Testis (tissue), 3 donors: Measurements from ENCODE around the gene TMEM120B. TPM values are rescaled to one million over a fixed set of nuclear protein-coding genes. Genes with fewer than 3 reads are reported as not detected.

ENCODE experiments used
- DNase-seq: peaks from one replicate; pipeline ENCODE4 v3.0.0-alpha.2; 2019
- H3K27ac ChIP-seq, 2 donors: fragments of 200-600 bp; sonication (generic); one replicate each; pipeline ENCODE4 v1.5.1; 2019
- H3K27me3 ChIP-seq: fragments of 200-600 bp; sonication (generic); one replicate; pipeline ENCODE4 v1.5.1; 2019
- H3K36me3 ChIP-seq: fragments of 200-600 bp; sonication (generic); one replicate; pipeline ENCODE4 v1.5.1; 2017; ENCODE audit warnings: low read depth; ENCODE audit errors: missing control alignments
- H3K4me1 ChIP-seq: fragments of 200-600 bp; sonication (generic); one replicate; pipeline ENCODE4 v1.5.1; 2019
- H3K4me3 ChIP-seq, 2 donors: fragments of 200-600 bp; sonication (generic); one replicate each; pipeline ENCODE4 v1.5.1; 2017 to 2019
- H3K9me3 ChIP-seq: fragments of 200-600 bp; sonication (generic); one replicate; pipeline ENCODE4 v1.5.1; 2017
- POLR2A ChIP-seq: fragments of 450-650 bp; IDR thresholded peaks from one replicate; pipeline ENCODE4 v1.6.1; 2017; ENCODE audit warnings: antibody characterized with exemption, mild to moderate bottlenecking, moderate library complexity
- WGBS, 2 donors: methylation state at CpG; one replicate each; pipeline ENCODE4 v1.1.5; 2018; 5-methylcytosine and 5-hydroxymethylcytosine counted together
- intact Hi-C: fragments of 100-400 bp; cut with DNase I; formaldehyde crosslinking; loops from one replicate; pipeline ENCODE4 v1.15.1; 2023; ENCODE audit warnings: low total_unique reads
- polyA plus RNA-seq: library from polyadenylated mRNA; stranded (reverse); fragments of 350-450 nt; fragmentation: Illumina TruSeq; extraction: RNeasy Lipid Tissue Mini Kit (QIAGEN cat#74804); gene quantifications from one replicate; pipeline ENCODE4 v1.2.3, GENCODE V29; 2014; ENCODE audit warnings: low read depth, low replicate concordance; ENCODE audit not compliant: insufficient read depth
- total RNA-seq, 2 donors: library from RNA; depleted of rRNA; stranded (reverse); fragments of >200 nt; gene quantifications; one replicate each; pipeline ENCODE4 v1.2.3, GENCODE V29; 2016
- TF ChIP-seq, protein P1 (sequence below), 3 experiments: fragments of 450-650 bp in 2 of 3; fragments of 200-600 bp in 1 of 3; sonication (generic) in 1 of 3; IDR thresholded peaks; one replicate each; pipeline ENCODE4 v1.5.1; 2016 to 2019; ENCODE audit warnings: antibody characterized with exemption in 3 of 3, mild to moderate bottlenecking in 2 of 3, moderate library complexity in 1 of 3

Gene TMEM120B
- total and polyA plus RNA-seq, 3 donors from 2014 or later: 4.9 to 17.2 (median 16.9) TPM

GRCh38 chr12:121830134-121830533 lies 117.6 kb downstream of the TMEM120B start:
- intact Hi-C loops: no loop called here
- no peak for TF ChIP-seq POLR2A
- TF ChIP-seq, protein P1, sequence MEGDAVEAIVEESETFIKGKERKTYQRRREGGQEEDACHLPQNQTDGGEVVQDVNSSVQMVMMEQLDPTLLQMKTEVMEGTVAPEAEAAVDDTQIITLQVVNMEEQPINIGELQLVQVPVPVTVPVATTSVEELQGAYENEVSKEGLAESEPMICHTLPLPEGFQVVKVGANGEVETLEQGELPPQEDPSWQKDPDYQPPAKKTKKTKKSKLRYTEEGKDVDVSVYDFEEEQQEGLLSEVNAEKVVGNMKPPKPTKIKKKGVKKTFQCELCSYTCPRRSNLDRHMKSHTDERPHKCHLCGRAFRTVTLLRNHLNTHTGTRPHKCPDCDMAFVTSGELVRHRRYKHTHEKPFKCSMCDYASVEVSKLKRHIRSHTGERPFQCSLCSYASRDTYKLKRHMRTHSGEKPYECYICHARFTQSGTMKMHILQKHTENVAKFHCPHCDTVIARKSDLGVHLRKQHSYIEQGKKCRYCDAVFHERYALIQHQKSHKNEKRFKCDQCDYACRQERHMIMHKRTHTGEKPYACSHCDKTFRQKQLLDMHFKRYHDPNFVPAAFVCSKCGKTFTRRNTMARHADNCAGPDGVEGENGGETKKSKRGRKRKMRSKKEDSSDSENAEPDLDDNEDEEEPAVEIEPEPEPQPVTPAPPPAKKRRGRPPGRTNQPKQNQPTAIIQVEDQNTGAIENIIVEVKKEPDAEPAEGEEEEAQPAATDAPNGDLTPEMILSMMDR (IDR thresholded peaks at IDR 0.05): no peak
- Histone ChIP-seq H3K27me3 (no peaks in the 10 kb centered on the region), H3K36me3 (no peaks in the 10 kb centered on the region), H3K9me3 (no peaks in the 10 kb centered on the region), H3K4me3 (no peak overlapping the region), H3K4me1 (no peaks in the 10 kb centered on the region), H3K27ac (no peak overlapping the region)
- WGBS, 2 donors: 91 to 95% methylated on average over 14 to 23 of the region's 23 CpGs
- no peak for DNase-seq

DNA sequence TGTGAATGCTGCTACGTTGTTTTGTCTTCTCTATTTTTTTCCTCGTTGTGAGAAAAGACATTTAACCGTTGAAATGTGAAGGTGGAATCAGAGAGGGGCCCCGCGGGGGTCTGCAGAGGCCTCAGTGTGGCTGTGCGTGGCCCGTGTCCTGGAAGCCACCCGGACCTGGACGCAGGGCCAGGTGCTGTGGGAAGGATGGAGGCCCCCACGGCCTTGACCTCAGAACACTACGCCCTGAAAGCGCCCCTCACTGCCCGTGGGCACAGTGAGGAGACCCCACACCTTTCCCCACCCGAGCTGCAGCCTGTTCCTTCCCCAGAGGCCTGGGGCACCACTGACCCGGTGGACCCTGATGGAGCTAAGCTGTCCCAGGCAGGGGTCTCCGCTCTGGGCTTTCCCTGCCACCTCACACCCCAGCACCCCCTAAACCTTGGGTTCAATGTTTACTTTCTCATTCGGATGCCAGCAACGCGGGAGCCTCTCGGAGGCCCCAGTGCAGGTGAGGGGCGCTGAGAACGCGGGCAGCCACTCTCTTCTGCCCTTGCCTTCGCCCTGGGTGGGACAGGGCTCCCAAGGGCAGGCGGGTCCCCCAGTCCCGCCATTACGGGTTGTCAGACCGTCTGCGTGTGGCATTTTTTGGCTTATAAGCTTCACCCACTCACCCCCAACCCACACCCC lies 118.2 kb downstream of the TMEM120B start:
- Histone ChIP-seq H3K27me3 (no peaks in the 10 kb centered on the region), H3K4me1 (no peaks in the 10 kb centered on the region), H3K27ac (no peak overlapping the region), H3K4me3 (no peak overlapping the region), H3K9me3 (no peaks in the 10 kb centered on the region), H3K36me3 (no peaks in the 10 kb centered on the region)
- TF ChIP-seq POLR2A: no peak
- TF ChIP-seq, protein P1 (IDR thresholded peaks at IDR 0.05): no peak
- no peak for DNase-seq
- intact Hi-C loops: no loop called here
- WGBS, 2 donors: 87 to 91% methylated on average over 26 to 29 of the region's 29 CpGs

Other genes starting within 250 kb of the TMEM120B start
- gene KDM2B, start 131.7 kb upstream of the TMEM120B start, total RNA-seq: 10 to 100 TPM; 54.9 to 59.8 TPM
- 30.4 TPM for gene KDM2B, start 131.7 kb upstream of the TMEM120B start, polyA plus RNA-seq
- 10 to 100 TPM; 46.8 to 70.7 TPM for gene ORAI1, start 86.2 kb upstream of the TMEM120B start, total RNA-seq
- gene ORAI1, start 86.2 kb upstream of the TMEM120B start, polyA plus RNA-seq: 30.3 TPM
- 10 to 100 TPM in 1 of 2 donors, 1 to 10 TPM in 1; 8.3 to 46.1 TPM for gene MORN3, start 43.1 kb upstream of the TMEM120B start, total RNA-seq
- 85.9 TPM for gene MORN3, start 43.1 kb upstream of the TMEM120B start, polyA plus RNA-seq
- 10 to 100 TPM; 18.0 to 20.5 TPM for gene RHOF, start 80.9 kb downstream of the TMEM120B start, total RNA-seq
- gene RHOF, start 80.9 kb downstream of the TMEM120B start, polyA plus RNA-seq: 16.9 TPM
- gene SETD1B, start 91.3 kb downstream of the TMEM120B start, total RNA-seq: 10 to 100 TPM; 23.1 to 23.3 TPM
- gene SETD1B, start 91.3 kb downstream of the TMEM120B start, polyA plus RNA-seq: 18.9 TPM
- gene HPD, start 146.1 kb downstream of the TMEM120B start, total RNA-seq: 10 to 100 TPM in 1 of 2 donors, 1 to 10 TPM in 1; 5.9 to 10.6 TPM
- 11.6 TPM for gene HPD, start 146.1 kb downstream of the TMEM120B start, polyA plus RNA-seq
- gene PSMD9, start 176.0 kb downstream of the TMEM120B start, total RNA-seq: 10 to 100 TPM; 51.3 to 80.9 TPM
- gene PSMD9, start 176.0 kb downstream of the TMEM120B start, polyA plus RNA-seq: 60.7 TPM
- 10 to 100 TPM; 29.0 to 41.5 TPM for gene CFAP251, start 205.8 kb downstream of the TMEM120B start, total RNA-seq
- gene CFAP251, start 205.8 kb downstream of the TMEM120B start, polyA plus RNA-seq: 56.1 TPM